Measurements from ENCODE around the gene BID. TPM values are rescaled to one million over a fixed set of nuclear protein-coding genes. Genes with fewer than 3 reads are reported as not detected.
A peak's percentile ranks its signal among the peaks of the same experiment; 100 is the strongest.

The BID gene
- total and polyA plus RNA-seq, 8 donors, result 3.2 to 15.7 (median 7.9) TPM

DNA sequence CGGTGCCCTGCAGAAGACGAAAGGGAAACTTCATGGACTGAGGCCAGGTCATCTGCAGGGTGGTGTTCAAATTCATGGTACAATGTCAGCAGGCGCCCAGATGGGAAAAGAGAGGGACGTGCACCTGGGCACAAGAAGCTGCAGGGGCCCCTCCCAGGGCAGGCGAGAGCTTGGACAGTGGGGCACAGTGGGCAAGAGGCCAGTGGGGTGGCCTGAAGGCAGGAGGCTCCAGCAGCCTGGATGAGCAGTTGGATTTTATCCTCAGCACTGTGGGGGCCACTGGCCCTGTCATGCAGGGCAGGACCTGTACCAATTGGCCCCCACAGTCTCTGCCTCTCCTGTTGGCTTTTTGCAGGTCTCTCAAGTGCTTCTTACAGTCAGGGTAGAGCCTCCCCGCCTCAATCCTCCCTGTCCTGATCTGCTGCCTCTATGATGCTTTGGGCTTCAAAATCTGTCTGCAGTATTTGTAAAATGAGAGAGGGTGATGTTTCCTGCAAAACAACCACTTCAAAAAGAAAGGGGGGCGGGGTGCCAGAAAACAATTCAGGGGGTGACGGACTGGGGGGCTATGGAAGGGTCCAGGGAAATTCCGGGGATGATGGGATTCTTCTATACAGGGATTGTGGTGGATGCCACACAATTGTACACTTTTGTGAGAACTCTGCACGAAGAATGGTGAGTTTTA, 1.7 kb upstream of the BID start:
- TF ChIP-seq CTCF (IDR thresholded peaks at IDR 0.05), result no peak
- intact Hi-C loops (cut with DNase I), result no loop called here
- no peak for ATAC-seq
- H3K9me3 ChIP-seq, result no peaks in the 10 kb centered on the region
- WGBS, 2 donors, result 74 to 75% methylated on average over 10 of the region's 10 CpGs
- H3K27me3 ChIP-seq, result no peaks in the 10 kb centered on the region
- no peaks in the 10 kb centered on the region for H3K36me3 ChIP-seq
- no peak for DNase-seq
- no peak for FAIRE-seq
- no peak overlapping the region for H3K27ac ChIP-seq
- no peak overlapping the region for H3K4me3 ChIP-seq
- H3K4me1 ChIP-seq, result peaks cover 3 to 7% (median 6%) of the 10 kb centered on the region in 3 donors

DNA sequence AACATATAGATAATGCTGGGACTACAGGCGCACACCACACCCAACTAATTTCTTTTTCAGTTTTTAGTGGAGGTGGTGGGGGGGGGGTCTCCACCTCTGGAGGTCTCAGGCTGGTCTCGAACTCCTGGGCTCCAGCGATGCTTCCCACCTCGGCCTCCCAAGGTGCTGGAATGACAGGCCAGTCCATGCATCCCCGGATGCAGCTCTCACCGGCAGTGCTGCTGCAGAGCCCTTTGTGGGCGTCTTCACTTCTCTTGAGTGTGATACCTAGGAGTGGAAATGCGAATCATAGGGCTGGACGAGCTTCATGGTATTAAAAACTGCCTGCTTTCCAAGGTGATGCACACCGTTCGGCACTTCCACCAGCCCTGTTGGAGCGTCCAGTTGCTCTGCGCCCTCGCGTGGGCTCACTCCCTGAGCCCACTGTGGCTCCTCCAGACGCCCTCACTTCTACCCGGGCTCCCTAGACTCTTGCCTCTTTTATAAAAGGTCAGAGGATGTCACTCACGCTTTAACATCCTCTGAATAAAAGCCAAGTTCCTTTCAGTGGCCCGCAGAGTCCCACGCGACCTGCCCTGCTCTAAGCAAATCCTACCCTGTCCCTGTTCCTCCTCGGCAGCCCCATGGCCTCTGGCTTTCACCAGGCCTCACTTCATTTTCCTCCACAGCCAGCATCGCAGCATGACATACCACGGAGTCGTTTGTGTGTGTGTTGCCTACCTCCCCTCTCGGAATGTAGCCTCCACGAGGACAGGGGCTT, 837 bp upstream of the BID start:
- Histone ChIP-seq H3K4me3 (peak overlapping the region in 1 of 4 donors; percentile 81), H3K27ac (no peak overlapping the region), H3K4me1 (peaks cover 3 to 7% (median 6%) of the 10 kb centered on the region in 3 donors), H3K9me3 (no peaks in the 10 kb centered on the region), H3K36me3 (no peaks in the 10 kb centered on the region), H3K27me3 (no peaks in the 10 kb centered on the region)
- intact Hi-C loops (cut with DNase I), result no loop called here
- WGBS, 2 donors, result 73 to 82% methylated on average over 27 of the region's 27 CpGs
- FAIRE-seq (no peak), DNase-seq (no peak), ATAC-seq (no peak)
- TF ChIP-seq CTCF (IDR thresholded peaks at IDR 0.05), result no peak

DNA sequence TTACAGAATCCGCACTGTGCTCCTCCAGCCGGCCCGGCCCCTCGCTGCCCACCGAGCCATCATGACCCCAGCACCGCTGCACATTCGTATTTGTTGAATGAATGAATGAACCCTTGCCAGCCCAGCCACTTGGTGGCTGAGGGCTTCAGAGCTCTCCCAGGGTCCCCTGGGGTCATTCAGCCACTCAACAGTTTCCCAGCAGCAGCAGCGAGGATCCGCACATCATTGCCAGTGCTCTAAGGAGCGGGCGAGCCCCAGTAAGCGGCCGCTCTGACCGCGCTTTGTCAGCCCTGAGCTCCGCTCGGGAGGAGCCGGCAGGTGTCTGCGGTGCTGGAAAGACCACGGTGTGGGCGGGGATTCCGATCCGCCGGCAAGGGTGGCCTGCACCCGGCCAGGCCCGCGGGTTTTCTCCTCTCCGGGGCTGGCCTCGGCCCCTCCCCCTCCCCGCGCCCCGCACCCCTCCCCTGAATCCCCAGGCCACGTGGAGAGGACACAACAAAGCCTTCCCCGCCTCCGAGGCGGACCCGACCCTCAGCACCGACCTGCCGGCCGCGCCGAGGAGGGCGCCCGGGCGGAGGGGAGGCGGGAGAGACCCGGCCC, 563 bp downstream of the BID start:
- intact Hi-C loops (cut with DNase I), result no loop called here
- Histone ChIP-seq H3K27me3 (no peaks in the 10 kb centered on the region), H3K27ac (peak overlapping the region in 2 of 4 donors; percentile 54 to 61), H3K36me3 (no peaks in the 10 kb centered on the region), H3K4me1 (peaks cover 3 to 7% (median 6%) of the 10 kb centered on the region in 3 donors), H3K4me3 (peak overlapping the region; percentile 63 to 81 (median 74)), H3K9me3 (no peaks in the 10 kb centered on the region)
- no peak for TF ChIP-seq CTCF (IDR thresholded peaks at IDR 0.05)
- 2 to 3% methylated on average over 30 to 45 of the region's 47 CpGs for WGBS, 2 donors
- peak; percentile 57 to 82 (median 71) for ATAC-seq
- DNase-seq, result peak; percentile 26 to 82 (median 58)
- FAIRE-seq, result no peak

GRCh38 chr22:17772958-17773605, 1.2 kb downstream of the BID start:
- no peak for TF ChIP-seq CTCF (IDR thresholded peaks at IDR 0.05)
- ATAC-seq (peak; percentile 3 to 14 (median 8)), DNase-seq (peak in 1 of 6 donors; percentile 59), FAIRE-seq (no peak)
- H3K9me3 ChIP-seq, result no peaks in the 10 kb centered on the region
- no peak overlapping the region for H3K27ac ChIP-seq
- intact Hi-C loops (cut with DNase I), result no loop called here
- H3K4me1 ChIP-seq, result peaks cover 3 to 7% (median 6%) of the 10 kb centered on the region in 3 donors
- H3K27me3 ChIP-seq, result no peaks in the 10 kb centered on the region
- no peaks in the 10 kb centered on the region for H3K36me3 ChIP-seq
- H3K4me3 ChIP-seq, result peak overlapping the region; percentile 63 to 81 (median 74)
- WGBS, 2 donors, result 65 to 72% methylated on average over 18 of the region's 18 CpGs

Data from pancreas (tissue), 10 donors.